HCT116 (cell line): ENCODE data around the gene SMIM24. TPM values are rescaled to one million over a fixed set of nuclear protein-coding genes. Genes with fewer than 3 reads are reported as not detected.

Experiments used
- ATAC-seq: fragments of 200-7000 bp; cut with Tn5 transposase; 2 replicates; pipeline ENCODE4 v1.9.1; 2020; ENCODE audit warnings: mild to moderate bottlenecking, moderate library complexity
- BruUV-seq: library from RNA; stranded (reverse); fragments of 400-500 nt; replicated peaks from 2 replicates; lab custom pipeline; 2021; lab: Mats Ljungman, UMichigan
- CTCF ChIA-PET: fragments of 300-600 bp; sonication (Branson Sonifier 250); formaldehyde crosslinking; loops from one replicate; lab custom pipeline; 2021; ENCODE audit warnings: antibody characterized with exemption; lab: Charles Lee
- POLR2A ChIA-PET: fragments of 300-600, 350-600 bp; sonication (Branson Sonifier 250); formaldehyde crosslinking; loops from one replicate; lab custom pipeline; 2021; ENCODE audit warnings: antibody characterized with exemption; lab: Charles Lee
- RAD21 ChIA-PET, 2 experiments: fragments of 300-600 bp; sonication (Branson Sonifier 250); formaldehyde crosslinking; loops; one replicate each; lab custom pipeline; 2023; ENCODE audit warnings: low total read pairs in 2 of 2; ENCODE audit not compliant: uncharacterized antibody in 2 of 2, unreplicated experiment in 2 of 2, low non-redundant PET in 1 of 2; lab: Charles Lee
- DNase-seq: peaks from one replicate; pipeline ENCODE4 v3.0.0-alpha.2; 2010; ENCODE audit warnings: low read depth, low spot score
- H2AFZ ChIP-seq: fragments of 200-600 bp; shearing (Covaris generic), sonication (generic); 2 replicates; pipeline ENCODE4 v1.6.1; 2017; ENCODE audit warnings: low read depth, mixed run types, mixed read lengths, antibody characterized with exemption, low read length; ENCODE audit not compliant: poor library complexity, severe bottlenecking
- H3K27ac ChIP-seq: 2 replicates; pipeline ENCODE4 v1.5.1; 2012; ENCODE audit warnings: low read depth, low read length
- H3K27me3 ChIP-seq: fragments of 200-600 bp; sonication (generic); 2 replicates; pipeline ENCODE4 v1.6.1; 2016; ENCODE audit warnings: mixed run types, low read length, mixed read lengths; ENCODE audit not compliant: insufficient read depth
- H3K36me3 ChIP-seq, 2 experiments: fragments of 200-500 bp in 1 of 2; fragments of 200-600 bp in 1 of 2; sonication (Bioruptor generic) in 1 of 2; sonication (generic) in 1 of 2; 2 replicates each; pipeline versions ENCODE4 v1.5.1 to v1.6.1; 2014 to 2016; ENCODE audit warnings: low read length in 2 of 2, inconsistent platforms in 1 of 2, mixed read lengths in 1 of 2, mixed run types in 1 of 2; ENCODE audit not compliant: insufficient read depth in 2 of 2, control insufficient read depth in 1 of 2
- H3K4me1 ChIP-seq, 2 experiments: fragments of 200-600 bp in 1 of 2; sonication (generic) in 1 of 2; 2 replicates each; pipeline versions ENCODE4 v1.5.1 to v1.6.1; 2012 to 2017; ENCODE audit warnings: low read length in 2 of 2, inconsistent platforms in 1 of 2, mild to moderate bottlenecking in 1 of 2, mixed read lengths in 1 of 2, mixed run types in 1 of 2, moderate library complexity in 1 of 2; ENCODE audit not compliant: insufficient read depth in 2 of 2, control insufficient read depth in 1 of 2
- H3K4me2 ChIP-seq: fragments of 200-600 bp; sonication (generic); 2 replicates; pipeline ENCODE4 v1.6.1; 2017; ENCODE audit warnings: mixed run types, low read length, mixed read lengths
- H3K4me3 ChIP-seq, 2 experiments: fragments of 200-600 bp in 1 of 2; sonication (generic) in 1 of 2; replicated peaks in 1 of 2; 2 replicates each; pipeline ENCODE4 v1.5.1; 2011 to 2016; ENCODE audit warnings: low read length in 2 of 2, control low read depth in 1 of 2, low read depth in 1 of 2, mild to moderate bottlenecking in 1 of 2, mixed read lengths in 1 of 2, mixed run types in 1 of 2
- H3K79me2 ChIP-seq: fragments of 200-600 bp; sonication (generic); 2 replicates; pipeline ENCODE4 v1.6.1; 2017; ENCODE audit warnings: mild to moderate bottlenecking, mixed run types, low read length, moderate library complexity, mixed read lengths; ENCODE audit not compliant: insufficient read depth
- H3K9ac ChIP-seq: fragments of 200-600 bp; sonication (generic); 2 replicates; pipeline ENCODE4 v1.6.1; 2016; ENCODE audit warnings: low read length, mixed read lengths
- H3K9me2 ChIP-seq: fragments of 200-600 bp; sonication (generic), shearing (Covaris generic); 2 replicates; pipeline ENCODE4 v1.6.1; 2017; ENCODE audit warnings: mixed run types, mild to moderate bottlenecking, moderate library complexity; ENCODE audit not compliant: insufficient read depth
- H3K9me3 ChIP-seq, 2 experiments: fragments of 200-500 bp in 1 of 2; fragments of 200-600 bp in 1 of 2; sonication (Bioruptor generic) in 1 of 2; sonication (generic) in 1 of 2; 2 replicates each; pipeline ENCODE4 v1.6.1; 2014 to 2017; ENCODE audit warnings: low read length in 2 of 2, mixed read lengths in 2 of 2, inconsistent platforms in 1 of 2, low read depth in 1 of 2, mild to moderate bottlenecking in 1 of 2, mixed run types in 1 of 2, moderate library complexity in 1 of 2; ENCODE audit not compliant: control insufficient read depth in 1 of 2, insufficient read depth in 1 of 2
- H4K20me1 ChIP-seq: fragments of 200-600 bp; sonication (generic), shearing (Covaris generic); 2 replicates; pipeline ENCODE4 v1.6.1; 2017; ENCODE audit warnings: mixed run types, mild to moderate bottlenecking, moderate library complexity; ENCODE audit not compliant: insufficient read depth
- ATF3 ChIP-seq: IDR thresholded peaks from 2 replicates; pipeline ENCODE4 v1.6.1; 2012
- CBX3 ChIP-seq: IDR thresholded peaks from 2 replicates; pipeline ENCODE4 v1.6.1; 2012; ENCODE audit warnings: low read depth
- CEBPB ChIP-seq: IDR thresholded peaks from 2 replicates; pipeline ENCODE4 v1.6.1; 2012; ENCODE audit warnings: low read depth
- EGR1 ChIP-seq: IDR thresholded peaks from 2 replicates; pipeline ENCODE4 v1.6.1; 2012; ENCODE audit warnings: low read depth
- EZH2 ChIP-seq: fragments of 200-600 bp; sonication (generic); IDR thresholded peaks from 2 replicates; pipeline ENCODE4 v1.6.1; 2017; ENCODE audit warnings: antibody characterized with exemption, mixed run types
- FOSL1 ChIP-seq: IDR thresholded peaks from 2 replicates; pipeline ENCODE4 v1.6.1; 2012; ENCODE audit warnings: low read depth
- JUND ChIP-seq: IDR thresholded peaks from 2 replicates; pipeline ENCODE4 v1.6.1; 2012
- POLR2A ChIP-seq: IDR thresholded peaks from 2 replicates; pipeline ENCODE4 v1.7.0; 2011; ENCODE audit warnings: borderline replicate concordance; ENCODE audit not compliant: insufficient read depth, insufficient read length; ENCODE audit errors: extremely low read depth
- POLR2AphosphoS5 ChIP-seq: IDR thresholded peaks from 2 replicates; pipeline ENCODE4 v1.6.1; 2011; ENCODE audit warnings: mild to moderate bottlenecking, low read depth, low read length, moderate library complexity
- RAD21 ChIP-seq: IDR thresholded peaks from 2 replicates; pipeline ENCODE4 v1.6.1; 2012; ENCODE audit warnings: low read depth, mild to moderate bottlenecking
- REST ChIP-seq: IDR thresholded peaks from 2 replicates; pipeline ENCODE4 v1.6.1; 2012; ENCODE audit warnings: low read depth
- SRF ChIP-seq: IDR thresholded peaks from 2 replicates; pipeline ENCODE4 v1.6.1; 2012; ENCODE audit warnings: low read depth
- YY1 ChIP-seq: IDR thresholded peaks from 2 replicates; pipeline ENCODE4 v1.6.1; 2011; ENCODE audit warnings: low read length, low read depth, moderate library complexity, mild to moderate bottlenecking; ENCODE audit not compliant: insufficient replicate concordance; ENCODE audit errors: extremely low read depth
- ZFX ChIP-seq: fragments of 450-650 bp; IDR thresholded peaks from 2 replicates; pipeline ENCODE4 v1.6.1; 2017
- ZNF274 ChIP-seq: fragments of 200-500 bp; sonication (Bioruptor generic); IDR thresholded peaks from 2 replicates; pipeline ENCODE4 v1.6.1; 2014; ENCODE audit warnings: mild to moderate bottlenecking, low read depth, low read length, inconsistent platforms
- intact Hi-C: fragments of 100-400 bp; cut with micrococcal nuclease; formaldehyde crosslinking; loops from 2 replicates; pipeline ENCODE4 v1.10.0; 2022
- total RNA-seq: library from RNA; stranded (reverse); gene quantifications from one replicate; pipeline ENCODE4 v1.2.1, GENCODE V29; 2021; ENCODE audit not compliant: unreplicated experiment
- TF ChIP-seq, protein P1 (sequence below): IDR thresholded peaks from 2 replicates; pipeline ENCODE4 v1.6.1; 2011; ENCODE audit warnings: mild to moderate bottlenecking, low read length, moderate library complexity; ENCODE audit not compliant: insufficient replicate concordance; ENCODE audit errors: extremely low read depth
- TF ChIP-seq, protein P2 (sequence below): IDR thresholded peaks from 2 replicates; pipeline ENCODE4 v1.6.1; 2012

Gene SMIM24
- total RNA-seq, 1 experiment from 2014 or later, result not detected

GRCh38 chr19:3528539-3529211, 48.4 kb upstream of the SMIM24 start:
- no peaks in the 10 kb centered on the region for H3K9me3 ChIP-seq
- no peaks in the 10 kb centered on the region for H3K4me1 ChIP-seq
- ChIA-PET POLR2A (no interaction called here), CTCF (no interaction called here), RAD21 (no interaction called here)
- H3K9ac ChIP-seq, result no peak overlapping the region
- BruUV-seq, result no TSS peak
- H3K36me3 ChIP-seq, result peaks cover 18 to 28% of the 10 kb centered on the region in 2 experiments
- no peak overlapping the region for H3K4me2 ChIP-seq
- H3K9me2 ChIP-seq, result no peaks in the 10 kb centered on the region
- ATAC-seq, result no peak
- H3K79me2 ChIP-seq, result no peaks in the 10 kb centered on the region
- H3K27me3 ChIP-seq, result no peaks in the 10 kb centered on the region
- no peak for DNase-seq
- H2AFZ ChIP-seq, result no peak overlapping the region
- TF ChIP-seq YY1 (no peak), ZNF274 (no peak), POLR2AphosphoS5 (no peak), ATF3 (no peak), EZH2 (no peak), EGR1 (no peak), JUND (no peak), SRF (no peak), POLR2A (no peak), CBX3 (no peak), RAD21 (no peak), FOSL1 (no peak), REST (no peak), ZFX (no peak), CEBPB (no peak)
- TF ChIP-seq, protein P1, sequence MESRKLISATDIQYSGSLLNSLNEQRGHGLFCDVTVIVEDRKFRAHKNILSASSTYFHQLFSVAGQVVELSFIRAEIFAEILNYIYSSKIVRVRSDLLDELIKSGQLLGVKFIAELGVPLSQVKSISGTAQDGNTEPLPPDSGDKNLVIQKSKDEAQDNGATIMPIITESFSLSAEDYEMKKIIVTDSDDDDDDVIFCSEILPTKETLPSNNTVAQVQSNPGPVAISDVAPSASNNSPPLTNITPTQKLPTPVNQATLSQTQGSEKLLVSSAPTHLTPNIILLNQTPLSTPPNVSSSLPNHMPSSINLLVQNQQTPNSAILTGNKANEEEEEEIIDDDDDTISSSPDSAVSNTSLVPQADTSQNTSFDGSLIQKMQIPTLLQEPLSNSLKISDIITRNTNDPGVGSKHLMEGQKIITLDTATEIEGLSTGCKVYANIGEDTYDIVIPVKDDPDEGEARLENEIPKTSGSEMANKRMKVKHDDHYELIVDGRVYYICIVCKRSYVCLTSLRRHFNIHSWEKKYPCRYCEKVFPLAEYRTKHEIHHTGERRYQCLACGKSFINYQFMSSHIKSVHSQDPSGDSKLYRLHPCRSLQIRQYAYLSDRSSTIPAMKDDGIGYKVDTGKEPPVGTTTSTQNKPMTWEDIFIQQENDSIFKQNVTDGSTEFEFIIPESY, result no peak
- TF ChIP-seq, protein P2, sequence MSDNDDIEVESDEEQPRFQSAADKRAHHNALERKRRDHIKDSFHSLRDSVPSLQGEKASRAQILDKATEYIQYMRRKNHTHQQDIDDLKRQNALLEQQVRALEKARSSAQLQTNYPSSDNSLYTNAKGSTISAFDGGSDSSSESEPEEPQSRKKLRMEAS, result no peak
- no peak overlapping the region for H3K4me3 ChIP-seq
- intact Hi-C loops, result no loop called here
- no peak overlapping the region for H3K27ac ChIP-seq
- H4K20me1 ChIP-seq, result no peaks in the 10 kb centered on the region
